ENCODE results near the gene EXOSC1.
"Not testable (repeated sequence)": the region's sequence is repeated elsewhere in the genome, so short reads cannot be mapped to it uniquely, and the experiment has no call there.

EXOSC1 gene, protein sequence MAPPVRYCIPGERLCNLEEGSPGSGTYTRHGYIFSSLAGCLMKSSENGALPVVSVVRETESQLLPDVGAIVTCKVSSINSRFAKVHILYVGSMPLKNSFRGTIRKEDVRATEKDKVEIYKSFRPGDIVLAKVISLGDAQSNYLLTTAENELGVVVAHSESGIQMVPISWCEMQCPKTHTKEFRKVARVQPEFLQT

DNA sequence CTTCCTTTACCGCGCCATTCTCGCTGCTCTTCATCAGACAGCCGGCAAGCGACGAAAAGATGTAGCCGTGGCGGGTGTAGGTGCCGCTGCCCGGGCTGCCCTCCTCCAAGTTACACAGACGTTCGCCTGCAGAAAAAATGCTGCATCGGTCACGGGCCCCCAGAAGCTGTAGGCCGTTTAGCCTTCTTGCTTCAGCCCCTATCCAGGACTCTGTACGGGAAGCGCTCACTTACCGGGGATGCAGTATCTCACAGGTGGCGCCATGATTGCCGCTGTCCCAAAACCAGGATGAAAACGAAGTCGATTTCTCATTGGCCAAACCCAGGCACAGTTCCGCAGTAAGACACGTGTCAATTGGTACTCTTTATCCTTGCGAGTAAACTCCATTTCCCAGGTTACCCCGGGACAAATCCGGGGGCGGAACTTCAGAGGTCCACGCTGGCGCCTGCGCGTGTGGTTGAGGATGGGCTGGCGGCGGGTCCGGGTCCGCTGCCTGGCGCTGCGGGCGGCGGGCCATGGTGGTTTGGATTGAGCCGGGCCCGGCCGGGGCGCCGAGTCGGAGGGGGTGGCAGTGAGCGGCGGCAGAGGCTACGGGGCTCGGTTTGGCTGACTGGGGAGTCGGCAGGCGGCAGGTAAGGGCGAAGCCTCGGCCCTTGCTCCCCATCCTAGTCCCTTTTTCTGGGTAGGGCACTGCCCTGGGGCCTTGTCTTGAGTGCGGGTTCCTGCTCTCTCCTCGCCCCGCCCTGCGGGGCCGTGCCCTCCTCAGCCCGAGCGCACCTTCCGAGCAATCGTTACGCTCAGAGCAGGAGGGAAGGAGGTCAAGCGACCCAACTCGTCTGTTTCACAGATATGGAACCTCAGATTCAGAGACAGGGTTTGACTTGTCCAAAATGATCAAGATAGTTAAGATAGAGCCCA is at the start of gene EXOSC1, which contains the start of gene ZDHHC16:
Gene EXOSC1, minus strand, starts transcription at position 285 of the 918 bp plus-strand sequence. Its CDS starts 21 bp downstream, at position 264.
Gene ZDHHC16, plus strand, starts transcription at position 454 of the 918 bp plus-strand sequence. CDS start 5,501 bp downstream, outside the sequence.
- DNase-seq = peak; percentile 46

DNA sequence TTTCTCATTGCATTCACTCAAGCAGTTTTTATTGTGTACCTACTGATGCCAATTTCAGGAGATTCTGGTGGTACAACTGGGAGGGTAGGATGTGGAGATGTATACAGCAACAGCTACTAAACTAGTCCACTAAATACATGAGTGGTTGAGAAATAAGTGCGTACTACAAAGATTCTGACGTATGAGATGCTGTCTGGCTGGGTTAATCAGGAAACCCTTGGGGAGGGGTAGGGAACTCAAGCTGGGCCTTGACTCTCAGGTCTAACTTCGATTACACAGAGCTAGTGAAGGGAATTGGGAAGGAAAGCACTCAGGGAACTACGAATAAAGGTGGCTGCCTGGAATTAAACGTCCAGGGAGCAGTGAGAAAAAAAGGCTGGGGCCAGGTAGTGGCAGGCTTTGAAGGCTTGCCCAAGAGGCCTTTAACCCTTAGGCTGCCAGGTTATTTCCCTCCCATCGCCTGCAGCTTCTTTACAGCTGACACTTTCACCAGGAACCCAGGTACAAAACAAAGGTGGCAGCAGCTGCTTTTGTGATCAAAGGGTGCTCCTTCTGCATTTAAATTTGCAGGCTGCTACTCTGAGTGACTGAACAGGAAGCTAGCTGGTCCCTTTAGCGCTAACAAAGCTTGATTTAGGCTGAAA is 49.2 kb upstream of the EXOSC1 start:
- DNase-seq = no peak

DNA sequence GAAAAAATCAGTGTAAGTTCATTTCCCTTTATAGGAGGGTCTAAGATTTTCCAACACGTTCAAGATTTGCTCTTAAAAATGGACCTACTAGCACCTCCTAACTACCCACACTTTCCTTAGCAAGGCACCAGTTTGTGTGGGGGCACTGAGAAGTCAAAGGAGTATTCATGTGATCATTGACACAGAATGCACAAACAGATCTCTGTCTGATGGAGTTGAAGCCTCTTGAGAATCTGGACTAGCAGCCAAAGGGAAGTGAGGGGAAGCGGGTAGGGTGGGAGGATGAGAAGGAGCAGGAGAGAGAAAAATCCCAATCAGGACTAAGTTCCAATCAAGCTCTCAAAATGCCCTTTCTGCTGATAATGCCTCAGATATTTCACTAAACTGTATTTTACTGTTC is 48.3 kb upstream of the EXOSC1 start:
- DNase-seq = no peak

DNA sequence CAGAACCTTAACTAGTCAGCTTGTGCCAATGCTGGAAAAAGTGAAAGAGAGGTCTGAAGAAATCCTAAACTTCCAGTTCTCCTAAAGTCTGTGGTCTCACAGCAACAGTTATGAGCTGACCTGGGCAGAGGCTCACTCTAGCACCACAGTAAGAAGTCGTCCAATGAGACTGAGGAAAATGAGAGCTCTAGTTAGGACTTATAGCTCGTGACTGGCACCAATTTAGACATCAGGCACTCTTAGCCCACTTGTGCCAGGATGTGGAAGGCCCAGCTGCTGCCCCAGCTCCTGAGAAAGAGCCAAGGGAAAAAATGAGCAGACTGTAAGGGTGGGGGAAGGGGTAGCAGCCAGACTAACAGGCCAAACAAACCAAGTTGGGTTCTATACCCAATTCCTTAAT is 44.8 kb upstream of the EXOSC1 start:
- DNase-seq = peak; percentile 25

DNA sequence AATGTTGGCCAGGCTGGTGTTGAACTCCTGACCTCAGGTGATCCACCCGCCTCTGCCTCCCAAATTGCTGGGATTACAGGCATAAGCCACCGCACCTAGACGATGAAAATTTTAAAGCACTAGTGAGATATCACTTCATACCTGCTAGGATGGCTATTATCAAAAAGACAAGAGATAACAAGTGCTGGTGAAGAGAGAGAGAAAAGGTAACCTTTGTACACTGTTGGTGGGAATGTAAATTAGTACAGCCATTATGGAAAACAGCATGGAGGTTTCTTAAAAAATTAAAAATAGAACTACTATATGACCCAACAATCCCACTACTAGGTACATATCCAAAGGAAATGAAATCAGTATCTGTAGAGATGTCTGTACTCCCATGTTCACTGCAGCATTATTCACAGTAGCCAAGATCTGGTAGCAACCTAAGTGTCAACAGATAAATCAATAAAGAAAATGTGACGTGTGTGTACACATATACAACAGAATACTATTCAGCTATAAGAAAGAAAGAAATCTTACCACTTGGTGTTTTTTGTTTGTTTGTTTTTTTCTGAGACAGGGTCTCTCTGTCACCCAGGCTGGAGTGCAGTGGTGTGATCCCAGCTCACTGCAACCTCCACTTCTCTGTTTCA is 40.0 kb upstream of the EXOSC1 start:
- no peak for DNase-seq

DNA sequence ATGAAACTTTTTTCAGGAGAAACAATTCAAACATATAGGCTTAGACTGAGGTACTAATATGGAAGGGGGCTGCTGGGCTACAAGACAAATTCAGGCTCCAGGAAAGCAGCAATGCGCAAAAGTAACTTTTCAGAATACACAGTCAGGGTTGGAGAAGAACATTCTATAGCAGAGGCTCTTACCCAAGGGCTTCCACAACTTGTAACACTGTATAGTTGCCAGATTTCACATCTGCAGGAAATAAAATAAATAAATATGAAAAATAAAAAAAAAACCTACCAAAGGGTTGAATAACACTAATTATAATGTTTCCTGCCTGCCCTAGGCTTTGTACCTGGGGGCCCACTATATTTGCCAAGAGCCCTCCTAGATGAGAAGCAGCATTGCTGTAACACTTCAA is 38.1 kb upstream of the EXOSC1 start:
- no peak for DNase-seq

DNA sequence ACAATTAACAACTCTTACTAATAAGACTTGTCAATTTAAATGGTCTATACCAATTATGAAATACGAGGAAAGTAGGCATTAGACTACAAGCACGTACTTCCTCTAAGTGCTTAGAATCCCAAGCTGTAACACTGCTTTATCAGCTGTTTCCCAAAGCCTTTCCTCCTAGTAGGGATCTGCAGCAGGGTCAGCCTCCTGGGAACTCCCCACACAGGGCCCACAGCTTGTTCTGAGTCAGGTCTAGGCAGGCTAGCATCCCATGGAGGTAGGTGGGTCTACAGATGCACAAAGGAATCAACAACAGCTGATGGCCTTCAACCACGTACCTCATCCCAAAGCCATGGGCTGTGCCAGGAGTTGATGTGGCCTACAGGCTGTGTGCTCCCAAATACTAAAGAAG is 37.7 kb upstream of the EXOSC1 start:
- DNase-seq = no peak

DNA sequence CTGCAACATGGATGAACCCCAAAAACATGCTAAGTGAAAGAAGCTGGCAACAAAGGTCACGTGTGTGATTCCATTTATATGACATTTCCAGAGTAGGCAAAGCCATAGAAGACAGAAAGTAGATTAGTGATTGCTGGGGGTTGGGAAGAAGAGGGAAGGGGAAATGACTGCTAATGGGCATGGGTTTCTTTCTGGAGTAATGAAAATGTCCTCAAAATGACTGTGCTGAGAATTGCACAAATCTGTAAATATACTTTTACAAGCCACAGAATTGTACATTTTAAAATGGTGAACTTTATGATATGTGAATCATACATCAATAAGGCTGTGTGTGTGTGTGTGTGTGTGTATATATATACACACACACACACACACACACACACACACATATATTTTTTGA is 36.6 kb upstream of the EXOSC1 start:
- no peak for DNase-seq

DNA sequence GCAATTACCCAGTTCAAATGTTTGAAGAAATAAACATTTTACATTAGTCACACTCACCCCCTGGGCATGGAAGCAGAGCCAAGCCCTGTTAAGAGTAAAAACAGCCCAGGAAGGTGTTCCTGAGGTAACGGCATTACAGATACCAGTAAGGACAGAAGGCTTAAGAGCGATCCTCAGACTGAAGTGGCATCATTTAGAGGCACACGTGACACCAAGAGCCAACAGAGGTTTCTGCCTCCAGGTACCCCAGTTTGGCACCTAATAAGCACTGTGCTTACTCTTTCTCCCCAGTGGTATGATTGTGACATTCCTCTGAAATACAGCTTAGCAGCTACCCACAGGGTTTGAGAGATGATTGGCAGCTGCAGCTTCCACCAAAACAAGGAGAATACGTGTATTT is 35.3 kb upstream of the EXOSC1 start:
- no peak for DNase-seq

DNA sequence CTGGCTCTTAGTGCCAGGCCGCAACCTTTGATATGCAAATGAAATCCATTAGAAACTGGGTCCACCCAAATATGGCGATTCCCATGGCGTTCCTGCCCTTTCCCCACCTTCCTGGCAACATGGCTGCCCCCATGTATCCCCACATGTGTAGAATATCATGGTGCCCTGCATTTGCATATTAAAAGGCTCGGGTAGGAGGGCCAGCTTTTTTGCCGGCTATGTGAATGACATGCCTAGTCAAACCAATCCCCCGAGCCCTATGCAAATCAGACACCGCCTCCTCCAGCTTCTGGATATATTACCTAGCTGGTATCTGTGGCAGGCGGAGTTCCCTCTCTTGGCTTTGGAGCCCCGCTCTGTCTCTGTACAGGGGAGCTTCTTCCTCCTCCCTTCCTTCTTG is 34.1 kb upstream of the EXOSC1 start:
- DNase-seq = no peak

DNA sequence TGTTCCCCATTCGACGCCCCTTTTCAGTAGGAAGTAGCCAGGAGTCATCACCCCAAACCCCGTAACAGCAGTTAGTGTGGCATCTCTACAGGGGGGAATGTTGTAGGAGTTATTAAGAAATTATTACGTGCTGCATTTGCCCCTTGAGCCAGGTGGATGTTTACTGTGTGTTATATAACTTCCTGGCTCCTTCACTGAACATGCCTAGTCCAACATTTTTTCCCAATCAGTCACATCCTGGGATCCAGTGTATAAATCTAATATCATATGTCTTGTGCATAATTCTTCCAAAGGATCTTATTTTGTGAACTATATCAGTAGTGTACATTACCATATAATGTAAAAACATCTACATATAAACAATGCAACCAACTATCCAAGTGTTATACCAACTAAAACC is 33.6 kb upstream of the EXOSC1 start:
- not testable (repeated sequence) for DNase-seq

DNA sequence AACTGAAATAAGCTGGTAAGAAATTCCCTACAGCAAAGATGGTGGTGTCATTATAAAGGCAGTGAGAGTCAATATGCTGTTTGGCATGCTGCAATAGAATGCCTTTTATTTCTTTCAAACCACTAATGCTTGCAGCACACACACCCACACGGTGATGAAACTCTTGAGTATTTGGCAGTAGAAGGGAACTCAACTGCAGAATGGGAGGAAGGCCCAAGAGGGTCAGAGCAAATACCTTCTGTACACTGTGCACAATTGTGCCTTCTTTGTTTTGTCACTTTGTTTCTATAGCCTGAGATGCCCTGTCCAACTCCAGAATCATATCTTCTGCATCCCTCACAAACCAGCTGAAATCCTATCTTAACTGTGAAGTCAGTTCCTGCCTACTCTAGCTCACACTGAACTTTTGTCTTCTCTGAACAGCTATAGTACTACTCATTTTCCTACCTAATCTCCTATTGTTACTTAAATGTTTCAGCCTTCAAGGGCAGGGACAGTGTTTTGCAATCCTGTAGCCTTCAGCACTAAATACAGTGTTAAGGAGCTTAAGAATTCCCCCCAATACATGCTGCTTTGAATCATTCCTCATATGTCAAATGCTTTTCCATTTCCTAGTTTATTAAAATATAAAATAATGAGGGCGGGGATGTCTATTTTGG is 30.3 kb upstream of the EXOSC1 start:
- no peak for DNase-seq

DNA sequence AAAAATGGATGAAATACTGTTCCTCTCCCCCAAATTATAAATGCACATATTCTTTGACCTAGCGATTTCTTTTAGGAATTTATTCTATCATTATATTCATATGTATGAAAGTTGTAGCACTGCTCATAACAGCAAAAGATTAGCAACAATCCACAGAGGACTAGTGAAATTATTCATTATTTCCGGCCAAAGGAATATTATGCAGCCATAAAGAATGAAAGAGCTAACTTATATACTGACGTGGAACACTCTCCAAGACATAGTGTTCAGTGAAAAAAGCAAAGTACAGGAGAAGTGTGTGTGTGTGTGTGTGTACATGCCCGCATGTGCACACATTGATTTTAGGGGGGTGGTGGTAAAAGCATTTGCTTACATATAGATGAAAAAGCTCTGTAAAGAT is 29.1 kb upstream of the EXOSC1 start:
- DNase-seq = no peak

DNA sequence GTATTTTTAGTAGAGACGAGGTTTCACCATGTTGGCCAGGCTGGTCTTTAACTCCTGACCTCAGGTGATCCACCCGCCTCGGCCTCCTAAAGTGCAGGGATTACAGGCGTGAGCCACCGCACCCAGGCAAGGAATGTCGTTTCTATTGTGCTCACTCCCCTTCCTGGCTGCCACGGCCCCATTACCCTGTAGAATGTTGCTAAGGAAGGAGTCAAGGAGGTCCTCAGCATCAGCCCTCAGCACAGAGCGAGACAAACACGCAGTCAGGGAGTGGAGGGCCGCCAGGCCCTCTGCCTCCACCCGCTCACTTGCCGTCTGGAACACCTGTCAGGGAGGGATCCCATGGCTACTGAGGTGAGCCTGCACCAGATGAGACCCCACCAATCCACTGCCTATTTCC is 23.0 kb upstream of the EXOSC1 start:
- DNase-seq = not testable (repeated sequence)

DNA sequence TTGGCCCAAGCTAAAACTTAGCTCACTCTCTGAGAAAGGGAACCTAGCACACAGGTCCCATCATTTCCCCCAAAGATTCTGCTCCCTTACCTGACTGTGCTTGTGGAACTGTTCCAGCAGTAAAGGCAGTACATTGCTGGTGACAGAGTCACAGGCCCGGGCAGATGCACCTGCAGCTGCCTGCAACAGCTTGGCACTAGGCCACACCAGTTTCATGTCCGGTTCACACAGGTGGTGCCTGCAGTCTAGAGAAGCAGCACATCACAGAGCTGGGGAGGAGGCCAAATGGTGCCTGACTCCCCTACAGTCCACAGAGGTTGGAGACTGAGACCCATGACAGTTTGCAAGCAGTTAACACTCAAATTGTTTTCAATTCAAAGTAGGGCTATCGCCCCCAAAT is 22.4 kb upstream of the EXOSC1 start:
- no peak for DNase-seq

DNA sequence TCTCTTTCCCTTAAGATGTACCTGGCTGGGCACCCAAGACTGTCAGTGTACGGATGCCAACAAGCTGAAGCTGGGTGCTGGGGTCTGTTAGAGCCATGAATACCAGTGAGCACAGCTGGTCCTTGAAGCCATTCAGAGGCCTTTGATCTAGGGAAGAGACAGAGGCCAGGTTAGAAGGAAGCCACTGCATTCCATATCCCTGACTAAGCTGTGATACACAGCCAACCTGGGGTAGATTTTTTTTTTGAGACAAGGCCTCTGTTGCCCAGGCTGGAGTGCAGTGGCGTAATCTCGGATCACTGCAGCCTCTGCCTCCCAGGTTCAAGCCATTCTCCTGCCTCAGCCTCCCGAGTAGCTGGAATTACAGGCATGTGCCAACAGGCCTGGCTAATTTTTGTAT is 20.9 kb upstream of the EXOSC1 start:
- no peak for DNase-seq

DNA sequence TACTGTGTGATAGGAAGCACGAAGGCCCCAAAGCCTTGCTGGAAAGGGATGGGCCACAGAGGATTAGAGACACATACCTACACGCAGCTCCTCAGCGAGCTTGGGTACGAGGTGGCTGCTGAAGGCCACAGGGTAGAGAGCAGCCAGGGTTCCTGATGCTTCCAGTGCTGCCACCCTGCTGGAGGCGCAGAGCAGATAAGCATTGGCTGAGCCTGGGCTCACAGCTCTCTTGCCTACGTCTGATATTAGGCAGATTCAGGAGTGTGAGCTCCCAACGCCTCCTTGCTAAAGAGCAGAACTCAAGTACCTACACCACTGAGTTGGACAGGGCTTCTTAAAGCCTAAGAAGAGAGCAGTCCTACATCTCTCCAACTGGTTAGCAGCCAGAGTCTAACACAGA is 20.2 kb upstream of the EXOSC1 start:
- DNase-seq = no peak

DNA sequence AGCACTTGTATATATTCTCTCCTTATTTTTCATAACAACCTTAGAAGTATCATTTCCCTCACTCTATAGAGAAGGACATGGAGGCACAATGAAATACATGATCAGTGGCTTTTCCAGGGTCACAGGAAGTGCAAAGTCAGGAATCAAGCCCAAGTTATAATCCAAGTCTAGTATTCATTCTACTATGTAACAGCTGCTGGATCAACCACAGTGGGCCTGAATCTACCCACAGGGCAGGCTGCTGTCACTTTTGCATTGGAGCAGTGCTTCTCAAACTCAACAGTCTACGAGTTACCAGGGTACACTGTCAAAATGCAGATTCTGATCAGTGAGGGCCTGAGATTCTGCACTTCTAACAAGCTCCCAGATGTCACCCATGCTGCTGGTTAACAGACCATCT is 18.4 kb upstream of the EXOSC1 start:
- no peak for DNase-seq

DNA sequence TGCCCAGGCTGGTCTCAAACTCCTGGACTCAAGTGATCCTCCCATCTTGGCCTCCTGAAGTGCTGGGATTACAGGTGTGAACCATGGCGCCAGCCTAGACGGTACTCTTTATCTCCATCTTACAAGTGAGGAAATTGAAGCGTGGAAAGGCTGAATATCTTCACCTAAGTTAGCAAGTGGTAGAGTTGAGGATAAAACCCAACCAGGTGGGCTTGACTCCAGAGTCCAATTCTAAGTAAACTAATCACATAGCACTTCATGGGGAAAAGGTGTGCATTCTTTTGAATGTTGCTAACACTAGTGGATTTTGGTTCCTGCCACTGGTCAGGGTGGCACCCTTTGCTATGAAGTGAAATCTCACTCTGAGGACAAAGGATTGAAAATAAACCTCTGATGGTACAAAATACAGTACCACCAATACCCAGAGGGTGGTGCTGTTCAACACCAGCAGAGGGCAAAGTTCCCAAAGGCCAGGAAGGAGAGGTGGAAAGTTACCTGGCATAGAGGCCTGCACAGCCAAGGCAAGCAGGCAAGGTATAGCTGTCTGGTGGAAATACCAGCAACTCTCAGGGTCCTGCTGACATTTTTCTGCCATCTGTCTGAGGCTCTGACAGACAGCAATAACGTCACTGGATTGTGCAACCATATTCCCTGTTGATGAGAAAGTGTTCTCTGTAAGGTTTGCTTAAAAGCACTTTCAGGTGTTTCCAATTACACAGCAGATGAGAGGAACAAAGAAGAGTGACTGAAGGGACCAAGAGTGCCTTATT is 17.7 kb upstream of the EXOSC1 start:
- no peak for DNase-seq

DNA sequence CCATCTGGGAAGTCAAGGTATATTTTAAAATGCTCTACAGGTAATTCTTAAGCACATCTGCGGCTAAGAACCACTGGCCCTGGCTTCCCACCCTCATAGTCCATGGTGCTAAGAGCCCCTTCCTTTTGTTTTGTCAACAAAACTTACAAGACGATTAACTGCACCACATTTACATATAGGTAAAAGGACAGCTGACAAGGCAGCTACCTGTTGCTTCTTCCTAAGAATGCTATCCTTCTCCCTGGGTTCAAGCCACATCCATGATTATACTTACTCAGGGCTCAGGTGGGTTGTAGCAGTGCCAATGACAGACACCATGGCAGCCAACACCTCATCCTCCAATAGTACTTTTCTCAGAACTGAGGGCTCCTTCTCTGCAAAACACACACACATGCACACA is 16.5 kb upstream of the EXOSC1 start:
- no peak for DNase-seq

DNA sequence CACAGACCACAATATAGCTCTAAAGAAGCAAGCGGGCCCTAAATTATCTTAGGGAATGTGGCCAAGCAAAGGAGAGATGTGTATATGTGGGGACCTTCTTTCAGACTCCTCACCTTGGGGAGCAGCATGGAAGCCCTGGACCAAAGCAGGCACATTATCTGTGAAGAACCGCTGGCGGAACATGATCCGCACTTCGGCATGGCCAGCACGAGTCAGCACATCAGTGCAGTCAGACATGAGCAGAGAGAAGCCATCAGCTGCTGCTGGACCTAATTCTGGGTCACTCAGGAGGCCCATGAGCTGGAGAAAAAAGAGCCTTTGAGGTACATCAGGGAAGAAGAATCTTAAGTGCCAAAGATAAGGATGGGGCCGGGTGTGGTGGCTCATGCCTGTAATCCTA is 14.1 kb upstream of the EXOSC1 start:
- no peak for DNase-seq

DNA sequence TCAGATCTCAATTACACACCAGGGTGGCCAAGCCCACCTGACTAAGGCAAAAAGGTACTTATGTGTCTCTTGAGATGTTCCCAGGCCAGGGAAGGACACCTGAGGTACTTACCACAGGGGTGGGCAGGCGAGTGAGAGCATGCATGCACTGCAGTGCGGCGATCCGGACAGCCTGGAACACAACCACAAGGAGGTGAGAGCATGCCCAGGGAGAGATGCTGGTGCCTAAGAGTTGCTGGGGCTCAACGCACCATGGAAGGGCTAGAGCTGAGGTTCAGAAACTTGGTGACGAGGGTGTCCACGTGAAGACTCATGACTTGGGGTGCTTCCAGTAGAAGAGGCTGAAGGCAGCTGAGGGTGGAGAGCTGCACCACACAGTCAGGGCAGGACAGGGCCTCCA is 13.3 kb upstream of the EXOSC1 start:
- DNase-seq = no peak

Data from NCI-H524 treated with DMSO at 0.1 percent for 48 hours (cell line).